ENCODE data around the gene AGK. TPM values are rescaled to one million over a fixed set of nuclear protein-coding genes. Genes with fewer than 3 reads are reported as not detected.

AGK gene
- total RNA-seq, 1 experiment from 2014 or later, result 24.0 TPM

Other genes with a start within 250 kb of the AGK start
- 1.6 and 1.7 TPM in 2 replicates for gene DENND11, start 150.8 kb downstream of the AGK start, total RNA-seq (2014; rRNA removed; shearing (Covaris generic); ENCODE audit: low replicate concordance)
- gene WEE2, start 156.9 kb downstream of the AGK start, total RNA-seq (2014; rRNA removed; shearing (Covaris generic); ENCODE audit: low replicate concordance), result not detected in 2 replicates
- gene SSBP1, start 186.9 kb downstream of the AGK start, total RNA-seq (2014; rRNA removed; shearing (Covaris generic); ENCODE audit: low replicate concordance), result 197 and 231 TPM in 2 replicates
- not detected in 2 replicates for gene TAS2R3, start 212.7 kb downstream of the AGK start, total RNA-seq (2014; rRNA removed; shearing (Covaris generic); ENCODE audit: low replicate concordance)
- gene TAS2R4, start 225.3 kb downstream of the AGK start, total RNA-seq (2014; rRNA removed; shearing (Covaris generic); ENCODE audit: low replicate concordance), result not detected in 2 replicates
- 0.17 TPM in 1 of 2 replicates, not detected in the other for gene TAS2R5, start 238.8 kb downstream of the AGK start, total RNA-seq (2014; rRNA removed; shearing (Covaris generic); ENCODE audit: low replicate concordance)

Measured in Caki2 (cell line).